Measurements from ENCODE around the gene ZGPAT.

The ZGPAT gene

DNA sequence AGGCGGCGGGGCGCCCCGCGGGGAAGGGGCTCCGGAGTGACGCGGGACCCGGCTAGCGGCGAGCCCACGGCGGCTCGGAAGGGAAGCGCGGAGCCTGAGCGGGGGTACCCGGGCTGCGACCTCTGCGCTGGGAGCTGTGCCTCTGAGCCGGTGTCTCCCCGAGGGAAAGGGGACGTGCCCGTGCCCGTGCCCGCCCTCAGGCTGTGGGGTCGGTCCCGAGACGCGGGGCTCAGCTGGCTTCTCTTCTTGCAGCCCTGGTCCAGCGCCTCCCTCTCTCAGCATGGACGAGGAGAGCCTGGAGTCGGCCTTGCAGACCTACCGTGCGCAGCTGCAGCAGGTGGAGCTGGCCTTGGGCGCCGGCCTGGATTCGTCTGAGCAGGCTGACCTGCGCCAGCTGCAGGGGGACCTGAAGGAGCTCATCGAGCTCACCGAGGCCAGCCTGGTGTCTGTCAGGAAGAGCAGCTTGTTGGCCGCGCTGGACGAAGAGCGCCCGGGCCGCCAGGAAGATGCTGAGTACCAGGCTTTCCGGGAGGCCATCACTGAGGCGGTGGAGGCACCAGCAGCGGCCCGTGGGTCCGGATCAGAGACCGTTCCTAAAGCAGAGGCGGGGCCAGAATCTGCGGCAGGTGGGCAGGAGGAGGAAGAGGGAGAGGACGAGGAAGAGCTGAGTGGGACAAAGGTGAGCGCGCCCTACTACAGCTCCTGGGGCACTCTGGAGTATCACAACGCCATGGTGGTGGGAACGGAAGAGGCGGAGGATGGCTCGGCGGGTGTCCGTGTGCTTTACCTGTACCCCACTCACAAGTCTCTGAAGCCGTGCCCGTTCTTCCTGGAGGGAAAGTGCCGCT, 686 bp downstream of the ZGPAT start:
- Histone ChIP-seq H2AFZ (ENCODE audit: low read length) (no peak overlapping the region), H3K36me3 (ENCODE audit: insufficient read depth, low read length) (peaks cover 71% of the 10 kb centered on the region), H3K79me2 (ENCODE audit: insufficient read depth, low read length) (peaks cover 7% of the 10 kb centered on the region), H3K27ac (ENCODE audit: low read depth, low read length, poor library complexity, severe bottlenecking) (no peak overlapping the region), H3F3A (ENCODE audit: insufficient read depth, low read length) (no peaks in the 10 kb centered on the region), H3K9ac (ENCODE audit: low read length) (peak overlapping the region; percentile 94), H3K9me2 (ENCODE audit: low read depth, low read length) (no peaks in the 10 kb centered on the region), H3K27me3 (ENCODE audit: insufficient read depth, low read length) (no peaks in the 10 kb centered on the region), H4K20me1 (ENCODE audit: insufficient read depth, low read length) (no peaks in the 10 kb centered on the region), H3K9me3 (ENCODE audit: low read length) (peaks cover 9% of the 10 kb centered on the region), H3K4me2 (ENCODE audit: low read length) (peak overlapping the region; percentile 99), H3K4me3 (ENCODE audit: low read depth, low read length, poor library complexity, severe bottlenecking) (peak overlapping the region; percentile 97), H3K4me1 (ENCODE audit: insufficient read depth, low read length, severe bottlenecking) (peaks cover 21% of the 10 kb centered on the region)
- no peak for TF ChIP-seq EZH2 (IDR thresholded peaks at IDR 0.05; ENCODE audit: borderline replicate concordance, low read length)
- TF ChIP-seq, protein P1, sequence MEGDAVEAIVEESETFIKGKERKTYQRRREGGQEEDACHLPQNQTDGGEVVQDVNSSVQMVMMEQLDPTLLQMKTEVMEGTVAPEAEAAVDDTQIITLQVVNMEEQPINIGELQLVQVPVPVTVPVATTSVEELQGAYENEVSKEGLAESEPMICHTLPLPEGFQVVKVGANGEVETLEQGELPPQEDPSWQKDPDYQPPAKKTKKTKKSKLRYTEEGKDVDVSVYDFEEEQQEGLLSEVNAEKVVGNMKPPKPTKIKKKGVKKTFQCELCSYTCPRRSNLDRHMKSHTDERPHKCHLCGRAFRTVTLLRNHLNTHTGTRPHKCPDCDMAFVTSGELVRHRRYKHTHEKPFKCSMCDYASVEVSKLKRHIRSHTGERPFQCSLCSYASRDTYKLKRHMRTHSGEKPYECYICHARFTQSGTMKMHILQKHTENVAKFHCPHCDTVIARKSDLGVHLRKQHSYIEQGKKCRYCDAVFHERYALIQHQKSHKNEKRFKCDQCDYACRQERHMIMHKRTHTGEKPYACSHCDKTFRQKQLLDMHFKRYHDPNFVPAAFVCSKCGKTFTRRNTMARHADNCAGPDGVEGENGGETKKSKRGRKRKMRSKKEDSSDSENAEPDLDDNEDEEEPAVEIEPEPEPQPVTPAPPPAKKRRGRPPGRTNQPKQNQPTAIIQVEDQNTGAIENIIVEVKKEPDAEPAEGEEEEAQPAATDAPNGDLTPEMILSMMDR (IDR thresholded peaks at IDR 0.05; ENCODE audit: low read length) = no peak

DNA sequence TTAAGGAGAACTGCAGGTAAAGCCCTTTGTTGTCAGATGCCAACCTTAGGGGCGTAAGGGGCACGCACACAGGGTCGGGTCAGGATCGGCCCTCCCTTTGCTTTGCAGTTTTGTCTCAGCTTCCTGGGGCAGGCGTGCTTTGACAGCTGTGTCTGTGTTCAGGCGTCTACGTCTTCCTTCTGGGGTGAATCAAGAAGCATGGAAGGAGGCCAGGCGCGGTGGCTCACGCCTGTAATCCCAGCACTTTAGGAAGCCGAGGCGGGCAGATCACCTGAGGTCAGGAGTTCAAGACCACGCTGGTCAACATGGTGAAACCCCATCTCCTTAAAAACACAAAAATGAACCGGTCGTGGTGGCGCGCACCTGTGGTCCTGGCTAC, 1.3 kb downstream of the ZGPAT start:
- Histone ChIP-seq H3K79me2 (ENCODE audit: insufficient read depth, low read length) (peaks cover 7% of the 10 kb centered on the region), H3K27me3 (ENCODE audit: insufficient read depth, low read length) (no peaks in the 10 kb centered on the region), H3K9me2 (ENCODE audit: low read depth, low read length) (no peaks in the 10 kb centered on the region), H4K20me1 (ENCODE audit: insufficient read depth, low read length) (no peaks in the 10 kb centered on the region), H3K4me3 (ENCODE audit: low read depth, low read length, poor library complexity, severe bottlenecking) (peak overlapping the region; percentile 97), H3F3A (ENCODE audit: insufficient read depth, low read length) (no peaks in the 10 kb centered on the region), H3K9ac (ENCODE audit: low read length) (peak overlapping the region; percentile 94; the same call in 1 of the 2 replicates), H3K36me3 (ENCODE audit: insufficient read depth, low read length) (peaks cover 71% of the 10 kb centered on the region), H3K4me1 (ENCODE audit: insufficient read depth, low read length, severe bottlenecking) (peaks cover 21% of the 10 kb centered on the region), H2AFZ (ENCODE audit: low read length) (no peak overlapping the region), H3K9me3 (ENCODE audit: low read length) (peaks cover 9% of the 10 kb centered on the region), H3K27ac (ENCODE audit: low read depth, low read length, poor library complexity, severe bottlenecking) (no peak overlapping the region), H3K4me2 (ENCODE audit: low read length) (peak overlapping the region; percentile 99)
- TF ChIP-seq, protein P1 (IDR thresholded peaks at IDR 0.05; ENCODE audit: low read length) = no peak
- no peak for TF ChIP-seq EZH2 (IDR thresholded peaks at IDR 0.05; ENCODE audit: borderline replicate concordance, low read length)

DNA sequence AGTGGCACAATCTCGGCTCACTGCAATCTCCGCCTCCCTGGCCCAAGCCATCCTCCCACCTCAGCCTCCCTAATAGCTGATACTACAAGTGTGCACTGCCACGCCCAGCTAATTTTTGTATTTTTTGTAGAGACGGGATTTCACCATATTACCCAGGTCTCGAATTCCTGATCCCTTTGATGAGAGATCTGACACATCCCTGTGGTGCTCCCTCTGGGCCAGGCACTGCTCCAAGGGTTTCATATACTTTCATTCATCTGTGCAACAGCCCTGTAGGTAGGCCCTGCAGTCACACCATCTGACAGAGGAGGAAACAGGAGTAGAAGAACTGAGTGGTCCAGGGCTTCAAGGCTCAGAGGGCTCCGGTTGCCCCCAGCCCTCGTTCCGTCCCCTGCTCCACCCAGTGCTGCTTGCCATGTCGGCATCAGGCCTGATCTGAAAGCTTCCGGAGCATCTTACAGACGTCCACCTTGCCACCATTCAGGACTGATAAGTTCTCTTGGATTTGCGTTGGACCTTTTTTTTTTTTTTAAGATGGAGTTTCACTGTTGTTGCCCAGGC, 3.3 kb downstream of the ZGPAT start:
- Histone ChIP-seq H3K27ac (ENCODE audit: low read depth, low read length, poor library complexity, severe bottlenecking) (no peak overlapping the region), H4K20me1 (ENCODE audit: insufficient read depth, low read length) (no peaks in the 10 kb centered on the region), H3K4me1 (ENCODE audit: insufficient read depth, low read length, severe bottlenecking) (peaks cover 20% of the 10 kb centered on the region), H3K9me2 (ENCODE audit: low read depth, low read length) (no peaks in the 10 kb centered on the region), H3K4me3 (ENCODE audit: low read depth, low read length, poor library complexity, severe bottlenecking) (no peak overlapping the region), H3F3A (ENCODE audit: insufficient read depth, low read length) (no peaks in the 10 kb centered on the region), H3K9me3 (ENCODE audit: low read length) (peaks cover 17% of the 10 kb centered on the region), H3K4me2 (ENCODE audit: low read length) (no peak overlapping the region), H3K79me2 (ENCODE audit: insufficient read depth, low read length) (peaks cover 7% of the 10 kb centered on the region), H3K9ac (ENCODE audit: low read length) (no peak overlapping the region), H2AFZ (ENCODE audit: low read length) (no peak overlapping the region), H3K27me3 (ENCODE audit: insufficient read depth, low read length) (no peaks in the 10 kb centered on the region), H3K36me3 (ENCODE audit: insufficient read depth, low read length) (peaks cover 71% of the 10 kb centered on the region)
- TF ChIP-seq EZH2 (IDR thresholded peaks at IDR 0.05; ENCODE audit: borderline replicate concordance, low read length) = no peak
- TF ChIP-seq, protein P1 (IDR thresholded peaks at IDR 0.05; ENCODE audit: low read length) = no peak
